H1 (cell line): ENCODE results near the gene EFCAB6. TPM values are rescaled to one million over a fixed set of nuclear protein-coding genes. Genes with fewer than 3 reads are reported as not detected.

Experiments used
- CTCF ChIA-PET: fragments of 300-600 bp; sonication (Branson Sonifier 250); formaldehyde crosslinking; loops from one replicate; lab custom pipeline; 2021; ENCODE audit not compliant: partially characterized antibody; lab: Charles Lee
- POLR2A ChIA-PET: fragments of 300-600 bp; sonication (Branson Sonifier 250); formaldehyde crosslinking; loops from one replicate; lab custom pipeline; 2021; ENCODE audit warnings: inconsistent platforms; ENCODE audit not compliant: partially characterized antibody; lab: Charles Lee
- DNase-seq, 2 experiments: peaks; one replicate each; pipeline versions ENCODE4 v3.0.0 to v3.0.0-alpha.2; 2010 to 2022; ENCODE audit warnings: low spot score in 2 of 2, low read depth in 1 of 2, mixed read lengths in 1 of 2
- FAIRE-seq: peaks from 2 replicates; lab custom pipeline; 2011; peaks lifted over from hg19 to GRCh38; lab: Jason Lieb, UNC
- H2AFZ ChIP-seq: 2 replicates; pipeline ENCODE4 v1.8.1; 2012; ENCODE audit warnings: low read length, inconsistent platforms
- H2AK5ac ChIP-seq: 2 replicates; pipeline ENCODE4 v1.6.1; 2013; ENCODE audit warnings: low read depth, low read length
- H2BK120ac ChIP-seq: replicated peaks from 2 replicates; pipeline ENCODE3; 2013; ENCODE audit warnings: low read depth, low read length, inconsistent platforms
- H2BK12ac ChIP-seq: 2 replicates; pipeline ENCODE4 v1.6.1; 2013; ENCODE audit warnings: low read depth, low read length
- H2BK15ac ChIP-seq: 2 replicates; pipeline ENCODE4 v1.6.1; 2013; ENCODE audit warnings: low read length
- H2BK20ac ChIP-seq: 2 replicates; pipeline ENCODE4 v1.6.1; 2013; ENCODE audit warnings: low read length
- H2BK5ac ChIP-seq: 2 replicates; pipeline ENCODE4 v1.6.1; 2013; ENCODE audit warnings: low read depth, low read length
- H3K14ac ChIP-seq: 2 replicates; pipeline ENCODE4 v1.6.1; 2013; ENCODE audit warnings: inconsistent platforms; ENCODE audit not compliant: insufficient read length
- H3K18ac ChIP-seq: 2 replicates; pipeline ENCODE4 v1.6.1; 2013; ENCODE audit warnings: low read length; ENCODE audit errors: extremely low read depth
- H3K23ac ChIP-seq: 2 replicates; pipeline ENCODE4 v1.6.1; 2013; ENCODE audit warnings: inconsistent platforms; ENCODE audit not compliant: insufficient read length
- H3K23me2 ChIP-seq: 2 replicates; pipeline ENCODE4 v1.6.1; 2013; ENCODE audit warnings: low read depth, low read length
- H3K27ac ChIP-seq: 2 replicates; pipeline ENCODE4 v1.6.1; 2011; ENCODE audit warnings: low read depth, low read length, inconsistent platforms
- H3K27me3 ChIP-seq, 4 experiments: replicated peaks in 1 of 4; 1 replicate in 1 of 4; 2 replicates in 3 of 4; pipeline versions ENCODE4 v1.6.1 to v1.8.1; 2011 to 2013; ENCODE audit warnings: low read length in 3 of 4, mild to moderate bottlenecking in 3 of 4, inconsistent platforms in 2 of 4, mixed read lengths in 2 of 4, moderate library complexity in 1 of 4; ENCODE audit not compliant: control insufficient read depth in 3 of 4, insufficient read depth in 3 of 4; ENCODE audit errors: extremely low read depth in 1 of 4
- H3K36me3 ChIP-seq, 4 experiments: 2 replicates each; pipeline versions ENCODE4 v1.6.1 to v1.8.1; 2011 to 2013; ENCODE audit warnings: mild to moderate bottlenecking in 4 of 4, low read length in 3 of 4, moderate library complexity in 2 of 4, control low read depth in 1 of 4, inconsistent platforms in 1 of 4; ENCODE audit not compliant: insufficient read depth in 4 of 4, control insufficient read depth in 2 of 4
- H3K4ac ChIP-seq: replicated peaks from 2 replicates; pipeline ENCODE3; 2013; ENCODE audit warnings: low read length, low read depth, mixed read lengths, inconsistent platforms; ENCODE audit not compliant: insufficient read length
- H3K4me1 ChIP-seq, 4 experiments: replicated peaks in 1 of 4; 1 replicate in 1 of 4; 2 replicates in 3 of 4; pipeline versions ENCODE4 v1.6.1 to v1.8.1; 2011 to 2013; ENCODE audit warnings: low read length in 3 of 4, inconsistent platforms in 2 of 4, mixed read lengths in 1 of 4; ENCODE audit not compliant: insufficient read depth in 4 of 4, control insufficient read depth in 3 of 4
- H3K4me2 ChIP-seq, 2 experiments: 2 replicates each; pipeline versions ENCODE4 v1.6.1 to v1.8.1; 2011 to 2013; ENCODE audit warnings: low read depth in 2 of 2, low read length in 2 of 2, control low read depth in 1 of 2, inconsistent platforms in 1 of 2, mild to moderate bottlenecking in 1 of 2; ENCODE audit not compliant: insufficient read depth in 1 of 2
- H3K4me3 ChIP-seq, 4 experiments: fragments of 200-600, 300-600 bp in 1 of 4; sonication (generic), shearing (Covaris generic), sonication (Bioruptor Twin) in 1 of 4; 2 replicates each; pipeline versions ENCODE4 v1.5.1 to v1.8.1; 2011 to 2016; ENCODE audit warnings: low read length in 4 of 4, low read depth in 3 of 4, control low read depth in 2 of 4, inconsistent platforms in 2 of 4, mild to moderate bottlenecking in 2 of 4, mixed read lengths in 1 of 4, moderate library complexity in 1 of 4; ENCODE audit not compliant: insufficient read depth in 2 of 4; ENCODE audit errors: extremely low read depth in 1 of 4
- H3K56ac ChIP-seq: replicated peaks from 2 replicates; pipeline ENCODE3; 2013; ENCODE audit warnings: low read depth, mild to moderate bottlenecking, mixed read lengths, low read length, inconsistent platforms; ENCODE audit not compliant: insufficient read length
- H3K79me1 ChIP-seq: 2 replicates; pipeline ENCODE4 v1.6.1; 2013; ENCODE audit warnings: low read depth, low read length, control low read depth
- H3K79me2 ChIP-seq, 2 experiments: 2 replicates each; pipeline versions ENCODE4 v1.6.1 to v1.8.1; 2012 to 2013; ENCODE audit warnings: low read length in 2 of 2, mild to moderate bottlenecking in 2 of 2, inconsistent platforms in 1 of 2; ENCODE audit not compliant: insufficient read depth in 2 of 2, control insufficient read depth in 1 of 2
- H3K9ac ChIP-seq, 4 experiments: replicated peaks in 1 of 4; 1 replicate in 1 of 4; 2 replicates in 3 of 4; pipeline versions ENCODE4 v1.6.1 to v1.8.1; 2011 to 2013; ENCODE audit warnings: low read depth in 3 of 4, low read length in 3 of 4, control low read depth in 2 of 4, mild to moderate bottlenecking in 2 of 4, moderate library complexity in 2 of 4, inconsistent platforms in 1 of 4; ENCODE audit errors: extremely low read depth in 1 of 4
- H3K9me3 ChIP-seq, 2 experiments: 2 replicates each; pipeline versions ENCODE4 v1.6.1 to v1.8.1; 2012 to 2013; ENCODE audit warnings: mild to moderate bottlenecking in 2 of 2, moderate library complexity in 2 of 2, control low read depth in 1 of 2, inconsistent platforms in 1 of 2, low read depth in 1 of 2, low read length in 1 of 2, mixed read lengths in 1 of 2; ENCODE audit not compliant: insufficient read depth in 2 of 2
- H4K20me1 ChIP-seq, 2 experiments: replicated peaks in 1 of 2; 2 replicates each; pipeline versions ENCODE3 to v1.8.1; 2011 to 2013; ENCODE audit warnings: inconsistent platforms in 2 of 2, low read length in 2 of 2, mild to moderate bottlenecking in 1 of 2; ENCODE audit not compliant: insufficient read depth in 2 of 2, control insufficient read depth in 1 of 2
- H4K5ac ChIP-seq: 2 replicates; pipeline ENCODE4 v1.6.1; 2013; ENCODE audit warnings: low read length, low read depth, mixed read lengths, inconsistent platforms; ENCODE audit not compliant: insufficient read length
- H4K8ac ChIP-seq: 2 replicates; pipeline ENCODE4 v1.8.0; 2013; ENCODE audit warnings: mild to moderate bottlenecking, moderate library complexity, low read length, inconsistent platforms; ENCODE audit not compliant: insufficient read depth; ENCODE audit errors: extremely low read depth
- H4K91ac ChIP-seq: replicated peaks from 2 replicates; pipeline ENCODE3; 2013; ENCODE audit warnings: low read length, mixed read lengths, inconsistent platforms; ENCODE audit not compliant: insufficient read length
- CTBP2 ChIP-seq: IDR thresholded peaks from 2 replicates; pipeline ENCODE4 v1.7.0; 2011; ENCODE audit warnings: borderline replicate concordance, mild to moderate bottlenecking, moderate library complexity, mixed read lengths, low read length; ENCODE audit not compliant: insufficient read depth, insufficient read length
- FOSL1 ChIP-seq: IDR thresholded peaks from 2 replicates; pipeline ENCODE4 v1.6.1; 2011; ENCODE audit warnings: mild to moderate bottlenecking, low read depth, low read length, moderate library complexity; ENCODE audit not compliant: insufficient read depth
- HDAC2 ChIP-seq, 2 experiments: fragments of 300-600 bp in 1 of 2; sonication (generic) in 1 of 2; IDR thresholded peaks; 2 replicates each; pipeline ENCODE4 v1.6.1; 2011 to 2012; ENCODE audit warnings: low read depth in 2 of 2, low read length in 2 of 2, mild to moderate bottlenecking in 2 of 2, moderate library complexity in 2 of 2, borderline replicate concordance in 1 of 2, inconsistent platforms in 1 of 2
- MAFK ChIP-seq: IDR thresholded peaks from 2 replicates; pipeline ENCODE4 v1.6.1; 2012; ENCODE audit warnings: low read depth, mild to moderate bottlenecking, improper control_type of control experiment, low read length
- WGBS, 2 experiments: shearing (Covaris generic) in 1 of 2; methylation state at CpG; one replicate each; pipeline versions ENCODE4 v1.1.6 to v1.1.7; 2013 to 2015; ENCODE audit warnings: low lambda C conversion rate in 2 of 2, mixed read lengths in 2 of 2, inconsistent platforms in 1 of 2, low coverage in 1 of 2, missing lambda C conversion rate in 1 of 2; ENCODE audit not compliant: insufficient replicate concordance in 2 of 2, insufficient coverage in 1 of 2, insufficient read length in 1 of 2; ENCODE audit errors: extremely low coverage in 1 of 2, missing lambda C conversion rate in 1 of 2; 5-methylcytosine and 5-hydroxymethylcytosine counted together
- polyA plus RNA-seq, 7 experiments: library from polyadenylated mRNA; depleted of rRNA in 3 of 7; stranded (reverse) in 5 of 7; unstranded in 2 of 7; fragments of >200 nt in 5 of 7; fragments of 200-250 nt in 2 of 7; gene quantifications; 1 replicate in 5 of 7; 2 replicates in 1 of 7; 4 replicates in 1 of 7; pipeline versions ENCODE4 v1.2.1 to v1.2.3, GENCODE V29; 2011 to 2013; ENCODE audit warnings: missing spikeins in 2 of 7, mixed read lengths in 2 of 7
- total RNA-seq: library from RNA; stranded (reverse); fragmentation: NEBNext Ultra II Directional; extraction: Animal tissue kit (Norgen Biotek cat#: 25700); gene quantifications from 2 replicates; pipeline ENCODE4 v1.2.1, GENCODE V29; 2021

EFCAB6 gene
- total and polyA plus RNA-seq, 2 of the 8 experiments (the other 6 are each of a cell fraction or from before 2014, with no cell fraction given), result 0.32 to 1.7 TPM

GRCh38 chr22:43841742-43842141 is 29.6 kb upstream of the EFCAB6 start:
- no peak overlapping the region for H4K91ac ChIP-seq
- H2BK15ac ChIP-seq, result no peak overlapping the region
- H3K56ac ChIP-seq, result no peak overlapping the region
- TF ChIP-seq MAFK (no peak), FOSL1 (no peak), HDAC2 (IDR thresholded peaks at IDR 0.05; ENCODE audit: borderline replicate concordance in 1 of 2, low read depth in 2 of 2, low read length in 2 of 2) (no peak), CTBP2 (no peak)
- DNase-seq (no peak), FAIRE-seq (no peak)
- H3K27me3 ChIP-seq, result no peaks in the 10 kb centered on the region
- no peak overlapping the region for H3K4me3 ChIP-seq
- H3K23me2 ChIP-seq, result no peaks in the 10 kb centered on the region
- H3K18ac ChIP-seq, result no peak overlapping the region
- peaks cover 26% of the 10 kb centered on the region for H3K79me1 ChIP-seq
- no peak overlapping the region for H3K14ac ChIP-seq
- no peaks in the 10 kb centered on the region for H3K9me3 ChIP-seq
- ChIA-PET CTCF (interaction anchor here (0.6 to 2.9 kb wide), 5 partner anchors 8 to 243 kb away, joined by 3 to 12 read pairs (median 3); no protein-coding TSS in a partner anchor), POLR2A (interaction anchor here (1.9 to 2.1 kb wide), 2 partner anchors 11 to 19 kb away, joined by 3 to 7 read pairs; no protein-coding TSS in a partner anchor)
- no peak overlapping the region for H4K5ac ChIP-seq
- H2AFZ ChIP-seq, result no peak overlapping the region
- 87% methylated on average over 12 of the region's 21 CpGs; no CpG with 5 or more reads in 1 of the 2 experiments for WGBS, 2 experiments
- no peak overlapping the region for H2BK12ac ChIP-seq
- no peak overlapping the region for H3K23ac ChIP-seq
- no peak overlapping the region for H2BK120ac ChIP-seq
- H4K8ac ChIP-seq, result no peak overlapping the region
- peaks cover 0 to 12% (median 2%) of the 10 kb centered on the region in 4 experiments; a peak in 4 of 7 replicates for H3K4me1 ChIP-seq
- peaks cover 0 to 38% of the 10 kb centered on the region in 2 experiments; a peak in 2 of 4 replicates for H3K79me2 ChIP-seq
- no peak overlapping the region for H3K27ac ChIP-seq
- no peak overlapping the region for H2AK5ac ChIP-seq
- H4K20me1 ChIP-seq, result peaks cover 18 to 27% of the 10 kb centered on the region in 2 experiments
- H3K4me2 ChIP-seq, result no peak overlapping the region
- no peak overlapping the region for H3K4ac ChIP-seq
- peaks cover 0 to 11% (median 1%) of the 10 kb centered on the region in 4 experiments; a peak in 5 of 8 replicates for H3K36me3 ChIP-seq
- H2BK20ac ChIP-seq, result no peak overlapping the region
- H2BK5ac ChIP-seq, result no peak overlapping the region
- H3K9ac ChIP-seq, result no peak overlapping the region
